ENCODE results near the gene NMBR.

GRCh38 chr6:142058551-142059290 is 88.2 kb downstream of the NMBR start:
- TF ChIP-seq, protein P1, sequence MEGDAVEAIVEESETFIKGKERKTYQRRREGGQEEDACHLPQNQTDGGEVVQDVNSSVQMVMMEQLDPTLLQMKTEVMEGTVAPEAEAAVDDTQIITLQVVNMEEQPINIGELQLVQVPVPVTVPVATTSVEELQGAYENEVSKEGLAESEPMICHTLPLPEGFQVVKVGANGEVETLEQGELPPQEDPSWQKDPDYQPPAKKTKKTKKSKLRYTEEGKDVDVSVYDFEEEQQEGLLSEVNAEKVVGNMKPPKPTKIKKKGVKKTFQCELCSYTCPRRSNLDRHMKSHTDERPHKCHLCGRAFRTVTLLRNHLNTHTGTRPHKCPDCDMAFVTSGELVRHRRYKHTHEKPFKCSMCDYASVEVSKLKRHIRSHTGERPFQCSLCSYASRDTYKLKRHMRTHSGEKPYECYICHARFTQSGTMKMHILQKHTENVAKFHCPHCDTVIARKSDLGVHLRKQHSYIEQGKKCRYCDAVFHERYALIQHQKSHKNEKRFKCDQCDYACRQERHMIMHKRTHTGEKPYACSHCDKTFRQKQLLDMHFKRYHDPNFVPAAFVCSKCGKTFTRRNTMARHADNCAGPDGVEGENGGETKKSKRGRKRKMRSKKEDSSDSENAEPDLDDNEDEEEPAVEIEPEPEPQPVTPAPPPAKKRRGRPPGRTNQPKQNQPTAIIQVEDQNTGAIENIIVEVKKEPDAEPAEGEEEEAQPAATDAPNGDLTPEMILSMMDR (conservative IDR thresholded peaks at IDR 0.05; ENCODE audit: low read depth, low read length) = no peak
- TF ChIP-seq EZH2 (IDR thresholded peaks at IDR 0.05; ENCODE audit: borderline replicate concordance, low read depth, low read length, poor library complexity, severe bottlenecking) = no peak
